ENCODE measurements around the gene CDK5RAP2. TPM values are rescaled to one million over a fixed set of nuclear protein-coding genes. Genes with fewer than 3 reads are reported as not detected.
"Not testable (repeated sequence)": the region's sequence is repeated elsewhere in the genome, so short reads cannot be mapped to it uniquely, and the experiment has no call there.

Gene CDK5RAP2
- total RNA-seq, 4 donors from 2014 or later, result 41.6 to 77.2 (median 43.2) TPM

DNA sequence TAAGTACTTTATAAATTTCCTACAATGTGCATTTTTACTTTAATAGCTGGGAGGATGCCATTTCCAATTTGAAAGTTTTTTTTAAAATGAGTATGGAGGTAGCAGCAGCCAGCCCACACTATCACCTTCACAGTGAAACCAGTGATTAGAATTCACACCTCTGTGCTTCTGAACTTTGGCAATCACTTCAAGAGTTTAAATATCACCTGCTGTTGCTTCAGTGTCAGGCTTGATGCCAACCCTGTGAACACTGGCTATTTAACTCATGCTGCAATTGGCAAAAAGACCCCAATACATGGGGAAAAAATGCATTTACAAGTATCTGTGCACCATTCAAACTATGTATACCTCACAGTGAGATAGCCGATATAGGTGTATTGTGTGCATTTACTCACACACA, 57.4 kb downstream of the CDK5RAP2 start:
- H3K4me1 ChIP-seq, result no peaks in the 10 kb centered on the region
- H3K27ac ChIP-seq, result no peak overlapping the region
- H3K9me3 ChIP-seq, result no peaks in the 10 kb centered on the region
- WGBS, 2 donors (ENCODE audit: low coverage in 1 of 2), result 83 to 100% methylated on average over 1 of the region's 1 CpG
- no peaks in the 10 kb centered on the region for H3K27me3 ChIP-seq
- ATAC-seq, result no peak
- TF ChIP-seq, protein P1, sequence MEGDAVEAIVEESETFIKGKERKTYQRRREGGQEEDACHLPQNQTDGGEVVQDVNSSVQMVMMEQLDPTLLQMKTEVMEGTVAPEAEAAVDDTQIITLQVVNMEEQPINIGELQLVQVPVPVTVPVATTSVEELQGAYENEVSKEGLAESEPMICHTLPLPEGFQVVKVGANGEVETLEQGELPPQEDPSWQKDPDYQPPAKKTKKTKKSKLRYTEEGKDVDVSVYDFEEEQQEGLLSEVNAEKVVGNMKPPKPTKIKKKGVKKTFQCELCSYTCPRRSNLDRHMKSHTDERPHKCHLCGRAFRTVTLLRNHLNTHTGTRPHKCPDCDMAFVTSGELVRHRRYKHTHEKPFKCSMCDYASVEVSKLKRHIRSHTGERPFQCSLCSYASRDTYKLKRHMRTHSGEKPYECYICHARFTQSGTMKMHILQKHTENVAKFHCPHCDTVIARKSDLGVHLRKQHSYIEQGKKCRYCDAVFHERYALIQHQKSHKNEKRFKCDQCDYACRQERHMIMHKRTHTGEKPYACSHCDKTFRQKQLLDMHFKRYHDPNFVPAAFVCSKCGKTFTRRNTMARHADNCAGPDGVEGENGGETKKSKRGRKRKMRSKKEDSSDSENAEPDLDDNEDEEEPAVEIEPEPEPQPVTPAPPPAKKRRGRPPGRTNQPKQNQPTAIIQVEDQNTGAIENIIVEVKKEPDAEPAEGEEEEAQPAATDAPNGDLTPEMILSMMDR (IDR thresholded peaks at IDR 0.05), result no peak
- TF ChIP-seq EP300 (IDR thresholded peaks at IDR 0.05), result no peak
- no peak for TF ChIP-seq POLR2A (IDR thresholded peaks at IDR 0.05)
- no peak for TF ChIP-seq POLR2AphosphoS5 (IDR thresholded peaks at IDR 0.05)
- H3K4me3 ChIP-seq, result no peak overlapping the region
- peaks cover 0 to 79% of the 10 kb centered on the region in 2 donors for H3K36me3 ChIP-seq

DNA sequence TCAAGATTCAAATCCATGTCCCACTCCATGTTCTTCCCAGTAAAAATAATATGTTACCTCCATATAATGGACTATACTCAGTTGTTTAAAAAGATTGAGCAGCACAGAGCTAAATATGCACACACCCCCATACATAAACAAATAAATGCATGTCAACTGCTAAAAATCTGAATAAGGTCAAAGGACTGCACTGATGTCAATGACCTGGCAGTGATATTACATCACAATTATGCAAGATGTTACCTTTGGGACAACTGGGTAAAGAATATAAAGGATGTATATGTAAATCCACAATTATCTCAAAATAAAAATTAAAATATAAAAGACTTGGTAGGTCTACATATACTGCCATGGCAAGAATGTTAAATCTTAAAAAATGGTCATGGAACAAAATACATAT, 57.9 kb downstream of the CDK5RAP2 start:
- Histone ChIP-seq H3K4me3 (no peak overlapping the region), H3K27ac (no peak overlapping the region), H3K9me3 (no peaks in the 10 kb centered on the region), H3K36me3 (peaks cover 0 to 79% of the 10 kb centered on the region in 2 donors), H3K4me1 (no peaks in the 10 kb centered on the region), H3K27me3 (no peaks in the 10 kb centered on the region)
- no peak for TF ChIP-seq POLR2AphosphoS5 (IDR thresholded peaks at IDR 0.05)
- no peak for TF ChIP-seq EP300 (IDR thresholded peaks at IDR 0.05)
- TF ChIP-seq, protein P1 (IDR thresholded peaks at IDR 0.05), result no peak
- no peak for TF ChIP-seq POLR2A (IDR thresholded peaks at IDR 0.05)
- no peak for ATAC-seq

DNA sequence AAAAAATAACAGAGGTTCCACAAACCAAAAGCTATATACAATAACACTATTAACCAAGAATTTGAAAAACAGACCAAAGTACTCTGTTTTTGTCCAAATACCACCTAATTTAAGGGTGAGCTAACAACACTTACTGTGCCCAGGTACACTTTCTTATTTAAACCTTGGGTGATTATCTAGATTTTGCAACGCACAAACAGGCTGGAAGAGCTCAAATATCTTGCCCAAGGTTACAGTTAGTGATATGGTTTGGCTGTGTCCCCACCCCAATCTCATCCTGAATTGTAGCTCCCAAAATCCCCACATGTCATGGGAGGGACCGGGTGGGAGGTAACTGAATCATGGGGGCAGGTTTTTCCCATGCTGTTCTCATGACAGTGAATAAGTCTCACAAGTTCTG, 58.9 kb downstream of the CDK5RAP2 start:
- no peaks in the 10 kb centered on the region for H3K27me3 ChIP-seq
- TF ChIP-seq EP300 (IDR thresholded peaks at IDR 0.05), result no peak
- no peak for TF ChIP-seq POLR2A (IDR thresholded peaks at IDR 0.05)
- TF ChIP-seq POLR2AphosphoS5 (IDR thresholded peaks at IDR 0.05), result no peak
- TF ChIP-seq, protein P1 (IDR thresholded peaks at IDR 0.05), result no peak
- WGBS, 2 donors (ENCODE audit: low coverage in 1 of 2), result 94 to 100% methylated on average over 1 to 2 of the region's 2 CpGs
- peaks cover 0 to 79% of the 10 kb centered on the region in 2 donors for H3K36me3 ChIP-seq
- H3K4me1 ChIP-seq, result no peaks in the 10 kb centered on the region
- no peak overlapping the region for H3K27ac ChIP-seq
- no peaks in the 10 kb centered on the region for H3K9me3 ChIP-seq
- no peak for ATAC-seq
- no peak overlapping the region for H3K4me3 ChIP-seq

DNA sequence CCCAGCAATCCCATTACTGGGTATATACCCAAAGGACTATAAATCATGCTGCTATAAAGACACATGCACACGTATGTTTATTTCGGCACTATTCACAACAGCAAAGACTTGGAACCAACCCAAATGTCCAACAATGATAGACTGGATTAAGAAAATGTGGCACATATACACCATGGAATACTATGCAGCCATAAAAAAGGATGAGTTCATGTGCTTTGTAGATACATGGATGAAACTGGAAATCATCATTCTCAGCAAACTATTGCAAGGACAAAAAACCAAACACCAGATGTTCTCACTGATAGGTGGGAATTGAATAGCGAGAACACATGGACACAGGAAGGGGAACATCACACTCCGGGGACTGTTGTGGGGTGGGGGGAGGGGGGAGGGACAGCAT, 64.0 kb downstream of the CDK5RAP2 start:
- not testable (repeated sequence) for H3K27me3 ChIP-seq, ATAC-seq, H3K4me1 ChIP-seq, H3K27ac ChIP-seq, H3K9me3 ChIP-seq, H3K4me3 ChIP-seq
- WGBS, 2 donors (ENCODE audit: low coverage in 1 of 2), result 94% methylated on average over 3 of the region's 4 CpGs; no CpG with 5 or more reads in 1 of the 2 donors
- H3K36me3 ChIP-seq, result peaks cover 0 to 80% of the 10 kb centered on the region in 2 donors

DNA sequence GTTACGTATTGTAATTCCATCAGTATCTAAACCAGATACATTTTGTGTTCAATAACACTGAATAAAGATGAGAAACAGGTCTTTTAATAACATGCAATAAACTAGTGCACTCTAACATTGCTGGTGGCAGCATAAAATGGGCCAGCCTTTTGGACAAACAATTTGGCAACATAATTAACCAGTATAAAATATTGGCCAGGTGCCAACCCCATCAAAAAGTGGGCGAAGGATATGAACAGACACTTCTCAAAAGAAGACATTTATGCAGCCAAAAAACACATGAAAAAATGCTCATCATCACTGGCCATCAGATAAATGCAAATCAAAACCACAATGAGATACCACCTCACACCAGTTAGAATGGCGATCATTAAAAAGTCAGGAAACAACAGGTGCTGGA, 64.5 kb downstream of the CDK5RAP2 start:
- ATAC-seq, H3K27me3 ChIP-seq, H3K9me3 ChIP-seq, H3K4me1 ChIP-seq, H3K4me3 ChIP-seq, H3K27ac ChIP-seq: not testable (repeated sequence)
- WGBS, 2 donors (ENCODE audit: low coverage in 1 of 2), result 94 to 100% methylated on average over 1 to 2 of the region's 3 CpGs
- H3K36me3 ChIP-seq, result peaks cover 0 to 84% of the 10 kb centered on the region in 2 donors

DNA sequence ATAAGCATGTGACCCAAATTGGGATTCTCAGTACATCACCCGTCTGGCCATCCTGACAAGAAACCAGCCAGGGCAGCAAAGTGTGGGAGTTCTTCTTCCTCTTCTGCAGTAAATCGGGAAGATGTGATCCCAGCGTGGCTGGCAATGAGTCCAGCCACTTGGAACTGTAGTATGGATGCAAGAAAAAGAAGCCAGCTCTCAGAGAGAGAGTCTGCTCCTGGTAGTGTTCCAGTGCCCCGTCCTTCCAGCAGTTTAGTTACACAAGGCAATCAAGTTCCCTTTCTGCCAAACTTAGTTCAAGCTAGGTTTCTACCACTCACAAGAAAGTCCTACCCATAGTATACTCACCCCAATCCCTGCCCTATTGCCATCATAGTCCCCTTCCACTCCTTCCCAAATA, 65.6 kb downstream of the CDK5RAP2 start:
- no peak overlapping the region for H3K4me3 ChIP-seq
- H3K36me3 ChIP-seq, result peaks cover 0 to 93% of the 10 kb centered on the region in 2 donors
- no peaks in the 10 kb centered on the region for H3K9me3 ChIP-seq
- WGBS, 2 donors (ENCODE audit: low coverage in 1 of 2), result 94% methylated on average over 4 of the region's 4 CpGs; no CpG with 5 or more reads in 1 of the 2 donors
- TF ChIP-seq POLR2A (IDR thresholded peaks at IDR 0.05) (no peak), EP300 (IDR thresholded peaks at IDR 0.05) (no peak), POLR2AphosphoS5 (IDR thresholded peaks at IDR 0.05) (no peak)
- TF ChIP-seq, protein P1 (IDR thresholded peaks at IDR 0.05), result no peak
- H3K4me1 ChIP-seq, result no peaks in the 10 kb centered on the region
- no peaks in the 10 kb centered on the region for H3K27me3 ChIP-seq
- ATAC-seq, result no peak
- no peak overlapping the region for H3K27ac ChIP-seq
